GM13976 (cell line): ENCODE results near the gene AVL9.

Experiments used
- DNase-seq: peaks from one replicate; pipeline ENCODE4 v3.0.0; 2012; ENCODE audit warnings: low spot score
- in situ Hi-C: fragments of 300-500 bp; cut with MboI; formaldehyde crosslinking; loops from one replicate; pipeline ENCODE4 v1.12.0; 2022; ENCODE audit warnings: low sequenced_read_pairs, mixed read lengths, inconsistent platforms; ENCODE audit not compliant: unreplicated experiment
- TF ChIP-seq, protein P1 (sequence below): IDR thresholded peaks from 2 replicates; pipeline ENCODE4 v1.5.1; 2012; ENCODE audit warnings: borderline replicate concordance, mild to moderate bottlenecking; ENCODE audit not compliant: insufficient read depth; ENCODE audit errors: extremely low read depth, missing control alignments, control extremely low read depth

The AVL9 gene

DNA sequence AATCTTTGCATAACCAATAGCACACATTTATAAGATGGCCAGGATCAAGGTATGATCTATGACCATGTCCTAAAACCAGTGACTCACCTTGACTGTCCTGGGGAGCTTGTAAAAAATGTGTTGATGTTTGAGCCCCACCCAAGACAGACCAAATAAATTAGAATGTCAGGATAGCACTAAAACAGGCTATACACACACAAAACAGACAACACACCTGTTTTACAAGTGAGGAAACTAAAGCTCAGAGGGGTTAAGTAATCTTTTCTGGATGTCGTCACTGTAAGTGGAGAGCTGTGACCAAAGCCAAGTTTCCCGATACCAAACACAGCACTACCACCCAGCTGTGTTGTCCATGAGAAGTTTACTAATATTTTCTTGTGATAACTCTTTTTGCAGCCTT, 84.5 kb downstream of the AVL9 start:
- in situ Hi-C loops, result no loop called here
- DNase-seq, result no peak
- TF ChIP-seq, protein P1, sequence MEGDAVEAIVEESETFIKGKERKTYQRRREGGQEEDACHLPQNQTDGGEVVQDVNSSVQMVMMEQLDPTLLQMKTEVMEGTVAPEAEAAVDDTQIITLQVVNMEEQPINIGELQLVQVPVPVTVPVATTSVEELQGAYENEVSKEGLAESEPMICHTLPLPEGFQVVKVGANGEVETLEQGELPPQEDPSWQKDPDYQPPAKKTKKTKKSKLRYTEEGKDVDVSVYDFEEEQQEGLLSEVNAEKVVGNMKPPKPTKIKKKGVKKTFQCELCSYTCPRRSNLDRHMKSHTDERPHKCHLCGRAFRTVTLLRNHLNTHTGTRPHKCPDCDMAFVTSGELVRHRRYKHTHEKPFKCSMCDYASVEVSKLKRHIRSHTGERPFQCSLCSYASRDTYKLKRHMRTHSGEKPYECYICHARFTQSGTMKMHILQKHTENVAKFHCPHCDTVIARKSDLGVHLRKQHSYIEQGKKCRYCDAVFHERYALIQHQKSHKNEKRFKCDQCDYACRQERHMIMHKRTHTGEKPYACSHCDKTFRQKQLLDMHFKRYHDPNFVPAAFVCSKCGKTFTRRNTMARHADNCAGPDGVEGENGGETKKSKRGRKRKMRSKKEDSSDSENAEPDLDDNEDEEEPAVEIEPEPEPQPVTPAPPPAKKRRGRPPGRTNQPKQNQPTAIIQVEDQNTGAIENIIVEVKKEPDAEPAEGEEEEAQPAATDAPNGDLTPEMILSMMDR, result no peak

DNA sequence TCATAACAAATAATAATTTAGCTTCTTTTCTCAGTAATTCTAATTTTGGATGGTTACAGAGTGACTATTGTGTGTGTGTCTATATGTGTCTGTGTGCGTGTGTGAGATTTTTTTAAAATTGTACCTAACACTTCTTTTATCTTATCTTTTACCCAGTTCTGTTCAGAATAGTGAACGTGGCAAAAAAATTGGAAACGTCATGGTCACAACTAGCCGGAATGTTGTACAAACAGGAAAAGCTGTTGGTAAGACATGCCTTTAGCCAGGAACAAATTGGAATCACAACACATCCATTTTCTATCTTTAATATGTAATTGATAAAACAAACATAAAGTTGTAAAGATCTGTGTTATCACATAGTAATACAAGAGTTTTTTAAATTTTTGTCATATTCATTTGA, 85.4 kb downstream of the AVL9 start:
- TF ChIP-seq, protein P1, result no peak
- no peak for DNase-seq
- in situ Hi-C loops, result no loop called here

DNA sequence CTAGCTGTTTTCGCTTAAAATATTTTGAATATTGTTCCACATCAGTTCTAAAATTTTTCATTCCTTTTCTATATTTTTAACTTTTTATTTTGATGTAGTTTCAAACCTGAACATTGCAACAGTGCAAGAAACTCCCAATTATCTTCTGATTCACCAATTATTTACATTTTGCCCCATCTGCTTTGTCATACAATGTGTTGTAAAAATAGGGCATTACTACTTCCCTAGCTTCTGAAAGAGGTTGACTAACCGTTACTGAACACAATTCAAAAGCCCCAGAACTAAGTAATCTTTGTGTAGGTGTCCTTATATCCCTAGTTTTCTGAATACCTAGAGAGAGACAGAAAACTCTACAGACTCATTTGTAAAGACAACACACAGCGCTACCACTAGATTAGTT, 86.7 kb downstream of the AVL9 start:
- in situ Hi-C loops, result no loop called here
- TF ChIP-seq, protein P1, result no peak
- DNase-seq, result no peak

DNA sequence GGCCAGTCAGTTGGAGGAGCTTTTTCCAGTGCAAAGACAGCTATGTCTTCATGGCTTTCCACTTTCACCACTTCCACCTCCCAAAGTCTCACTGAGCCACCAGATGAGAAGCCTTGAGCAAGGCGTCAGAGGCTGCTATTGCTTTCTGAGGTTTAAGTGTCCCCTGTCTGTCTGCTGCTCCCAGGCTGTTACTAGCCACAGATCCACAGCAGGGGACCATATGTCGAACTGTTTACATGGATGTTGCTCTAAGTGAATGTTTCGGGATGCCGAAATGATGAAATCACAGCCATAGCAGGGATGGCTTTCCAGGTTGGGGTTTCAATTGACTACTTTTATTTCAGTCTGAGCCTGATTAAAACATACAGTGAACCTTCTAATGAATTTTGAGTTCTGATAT, 88.5 kb downstream of the AVL9 start:
- TF ChIP-seq, protein P1, result no peak
- no peak for DNase-seq
- in situ Hi-C loops, result no loop called here

DNA sequence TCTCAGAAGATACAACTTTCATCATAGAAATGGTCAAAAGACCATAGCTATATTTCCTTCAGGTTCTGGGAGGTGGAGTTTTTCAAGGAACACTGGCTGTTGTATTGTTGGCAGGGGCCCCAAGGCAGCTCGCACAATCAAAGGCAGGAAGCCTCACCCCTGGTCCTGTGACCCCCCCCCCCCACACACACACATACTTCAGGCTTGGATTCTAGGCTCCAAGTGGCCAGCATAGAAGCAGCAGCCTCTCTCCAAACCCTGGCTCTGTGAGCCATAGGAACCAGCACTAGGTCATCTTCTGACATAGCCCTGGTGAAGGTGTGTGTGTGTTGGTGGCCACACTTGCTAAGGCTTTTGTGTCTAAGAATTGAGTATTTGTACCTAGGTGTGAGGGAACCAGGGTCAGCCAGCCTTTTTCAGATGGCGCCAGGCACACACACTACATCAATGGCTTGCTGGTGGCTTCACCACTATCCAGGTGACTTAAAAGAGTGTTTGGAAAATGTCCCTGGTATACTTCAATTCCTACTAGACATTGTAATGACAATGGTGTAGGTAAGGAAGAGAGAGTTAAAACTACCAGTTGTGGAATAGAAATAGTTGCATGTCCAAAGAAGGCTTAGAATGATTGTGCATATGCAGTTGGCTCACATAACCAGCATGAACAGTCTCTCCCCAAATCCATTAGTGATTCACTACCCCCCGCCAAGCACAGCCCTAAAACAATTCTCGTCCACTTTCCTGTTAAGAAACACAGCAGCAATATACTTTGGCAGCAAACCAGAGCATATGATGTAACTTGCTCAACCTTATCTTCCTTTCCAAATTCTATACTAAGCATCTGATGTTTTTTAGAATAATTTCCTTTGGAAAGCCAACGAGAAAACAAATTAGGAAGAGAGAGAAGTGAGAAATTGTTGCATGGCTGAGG, 91.3 kb downstream of the AVL9 start:
- DNase-seq, result no peak
- TF ChIP-seq, protein P1, result no peak
- in situ Hi-C loops, result no loop called here

DNA sequence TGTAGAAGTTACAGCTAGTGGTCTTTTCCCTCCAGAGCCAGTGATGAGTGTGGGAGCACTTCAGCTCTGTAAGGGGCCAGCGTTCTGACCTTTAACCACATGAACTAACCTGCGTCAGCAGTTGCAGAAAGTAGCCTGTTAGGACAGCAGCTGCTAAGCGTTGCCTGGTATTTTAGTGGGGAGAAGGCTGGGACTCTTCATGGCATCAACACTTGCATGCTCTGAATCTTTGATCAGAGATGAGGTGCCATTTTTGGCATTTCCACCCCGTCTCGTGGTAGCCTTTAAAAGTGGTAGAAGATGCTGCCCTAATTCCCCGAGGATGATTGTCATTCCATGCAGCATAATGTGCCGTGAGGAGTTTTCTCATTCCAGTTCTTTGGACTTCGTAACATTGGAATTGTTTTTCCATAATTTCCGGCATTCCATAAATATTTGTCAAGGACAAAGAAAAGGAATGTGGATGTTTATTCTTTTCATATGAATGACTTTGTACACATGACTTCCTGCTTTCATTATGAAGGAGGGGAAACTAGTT, 92.2 kb downstream of the AVL9 start:
- in situ Hi-C loops, result no loop called here
- TF ChIP-seq, protein P1, result no peak
- no peak for DNase-seq
